ENCODE measurements around the gene ABCA12. TPM values are rescaled to one million over a fixed set of nuclear protein-coding genes. Genes with fewer than 3 reads are reported as not detected.

Gene ABCA12
- total and polyA plus RNA-seq, 2 donors (not counting 3 experiments of a cell fraction or from before 2014, with no cell fraction given): not detected

- ChIA-PET CTCF (no interaction called here), POLR2A (interaction anchor here (0.6 kb wide), 1 partner anchor 11 kb away, joined by 4 read pairs; no protein-coding TSS in a partner anchor)
- Histone ChIP-seq H3K9me1 (replicated peaks; ENCODE audit: control insufficient read depth, extremely low read depth, insufficient read depth, low read length) (no peaks in the 10 kb centered on the region), H3K79me2 (ENCODE audit: control insufficient read depth, insufficient read depth, low read length) (no peaks in the 10 kb centered on the region), H4K20me1 (replicated peaks; ENCODE audit: control insufficient read depth, extremely low read depth, insufficient read depth, low read length) (no peaks in the 10 kb centered on the region), H3K9ac (replicated peaks; ENCODE audit: extremely low read depth, insufficient read depth, low read length) (no peak overlapping the region), H3K4me2 (ENCODE audit: insufficient read depth, low read length) (no peak overlapping the region), H3K27me3 (ENCODE audit: control insufficient read depth in 2 of 2, insufficient read depth in 2 of 2, low read length in 2 of 2) (no peaks in the 10 kb centered on the region), H2AFZ (ENCODE audit: low read depth, low read length) (no peak overlapping the region), H3K36me3 (ENCODE audit: control insufficient read depth in 2 of 2, extremely low read depth in 1 of 2, insufficient read depth in 2 of 2, low read length in 2 of 2) (no peaks in the 10 kb centered on the region), H3K9me3 (replicated peaks; ENCODE audit: control insufficient read depth, insufficient read depth, low read length) (no peaks in the 10 kb centered on the region), H3K4me3 (replicated peaks in 1 of 3; ENCODE audit: insufficient read depth in 1 of 3, low read depth in 1 of 3, low read length in 3 of 3) (no peak overlapping the region), H3K27ac (ENCODE audit: insufficient read depth, low read depth, low read length) (no peak overlapping the region), H3K4me1 (ENCODE audit: control insufficient read depth, extremely low read depth, insufficient read depth, low read length) (no peaks in the 10 kb centered on the region)
- BruUV-seq (replicated peaks): no TSS peak
- FAIRE-seq (no peak), DNase-seq (ENCODE audit: low read depth, low spot score) (no peak)
- dilution Hi-C loops (cut with MboI; ENCODE audit: extremely low pct_ligation_motif_present, low sequenced_read_pairs): no loop called here
- intact Hi-C loops (cut with micrococcal nuclease): no loop called here
- no peak for TF ChIP-seq FOS (IDR thresholded peaks at IDR 0.05; ENCODE audit: borderline replicate concordance, insufficient read depth, low read length)
- TF ChIP-seq POLR2A (IDR thresholded peaks at IDR 0.05; ENCODE audit: low read depth, low read length): no peak
- no peak for TF ChIP-seq POLR2AphosphoS5 (IDR thresholded peaks at IDR 0.05; ENCODE audit: insufficient read depth, low read depth, low read length)
- no peak for TF ChIP-seq MYC (IDR thresholded peaks at IDR 0.05; ENCODE audit: low read depth, low read length)
- TF ChIP-seq CTCF (IDR thresholded peaks at IDR 0.05; ENCODE audit: extremely low read depth in 1 of 2, insufficient read depth in 1 of 2, low read depth in 1 of 2, low read length in 2 of 2): no peak
- no peak for TF ChIP-seq GATA2 (IDR thresholded peaks at IDR 0.05; ENCODE audit: insufficient read depth, insufficient read length, low read depth, low read length)
- TF ChIP-seq EZH2 (IDR thresholded peaks at IDR 0.05; ENCODE audit: borderline replicate concordance, low read depth, low read length, severe bottlenecking): no peak
- no peak for TF ChIP-seq JUN (IDR thresholded peaks at IDR 0.05; ENCODE audit: borderline replicate concordance, insufficient read depth, insufficient read length, low read depth)
- no peak for TF ChIP-seq MAX (IDR thresholded peaks at IDR 0.05; ENCODE audit: insufficient read depth, insufficient read length)
Observed at GRCh38 chr2:214881647-214882202, 256.7 kb downstream of the ABCA12 start.

Other genes with a start within 250 kb of the ABCA12 start
- 73.9 and 80.2 TPM in 2 replicates for gene ATIC, start 173.4 kb upstream of the ABCA12 start, total RNA-seq
- 23.8 and 29.5 TPM in 2 replicates for gene ATIC, start 173.4 kb upstream of the ABCA12 start, polyA plus RNA-seq

Data from endothelial cell of umbilical vein (primary cell).